ENCODE data around the gene XXYLT1.

GRCh38 chr3:195201295-195201694 lies 69.7 kb downstream of the XXYLT1 start:
- no peak for TF ChIP-seq CTCF (IDR thresholded peaks at IDR 0.05)
- TF ChIP-seq POLR2A (IDR thresholded peaks at IDR 0.05): no peak
